ENCODE results near the gene GP2. TPM values are rescaled to one million over a fixed set of nuclear protein-coding genes. Genes with fewer than 3 reads are reported as not detected.

The GP2 gene
- total and polyA plus RNA-seq, 2 of the 4 experiments (the other 2 are of a cell fraction), result not detected

GRCh38 chr16:20323591-20324117 lies 3.7 kb downstream of the GP2 start:
- no peak overlapping the region for H3K23ac ChIP-seq (ENCODE audit: low read depth, low read length)
- no peaks in the 10 kb centered on the region for H3K4me1 ChIP-seq (ENCODE audit: control insufficient read depth, insufficient read depth, low read length)
- peaks cover 17% of the 10 kb centered on the region for H3K9me3 ChIP-seq (ENCODE audit: control insufficient read depth, insufficient read depth, low read length)
- H2AFZ ChIP-seq (replicated peaks; ENCODE audit: low read length, poor library complexity), result no peak overlapping the region
- no peak overlapping the region for H3K27ac ChIP-seq (ENCODE audit: insufficient read depth, low read length)
- H3K79me1 ChIP-seq (ENCODE audit: low read depth in 1 of 2, low read length in 2 of 2), result no peaks in the 10 kb centered on the region
- H3K56ac ChIP-seq (ENCODE audit: extremely low read depth, insufficient read depth, low read length), result no peak overlapping the region
- H4K91ac ChIP-seq (ENCODE audit: insufficient read depth, low read depth, low read length), result no peak overlapping the region
- H2BK15ac ChIP-seq (ENCODE audit: low read depth, low read length), result no peak overlapping the region
- H3K9ac ChIP-seq (ENCODE audit: low read depth, low read length), result no peak overlapping the region
- 67% methylated on average over 4 of the region's 9 CpGs; no CpG with 5 or more reads in 1 of the 2 experiments for whole genome bisulfite sequencing, 2 experiments (ENCODE audit: extremely low coverage in 2 of 2, insufficient read length in 1 of 2)
- no peak overlapping the region for H2AK9ac ChIP-seq (replicated peaks; ENCODE audit: low read depth, low read length, poor library complexity)
- H3K36me3 ChIP-seq (ENCODE audit: control insufficient read depth, insufficient read depth, low read length), result no peaks in the 10 kb centered on the region
- H3K27me3 ChIP-seq (ENCODE audit: control insufficient read depth, insufficient read depth, low read length), result no peaks in the 10 kb centered on the region
- no TSS peak for BruUV-seq (replicated peaks)
- no peak overlapping the region for H3K18ac ChIP-seq (ENCODE audit: low read depth, low read length)
- H4K5ac ChIP-seq (ENCODE audit: low read depth, low read length), result no peak overlapping the region
- no peak overlapping the region for H3K4me2 ChIP-seq (ENCODE audit: low read depth, low read length)
- H2BK120ac ChIP-seq (ENCODE audit: low read depth, low read length), result no peak overlapping the region
- in situ Hi-C loops (cut with MboI; ENCODE audit: low sequenced_read_pairs), result no loop called here
- H2AK5ac ChIP-seq (ENCODE audit: low read depth, low read length), result no peak overlapping the region
- no peak overlapping the region for H2BK20ac ChIP-seq (ENCODE audit: low read depth, low read length)
- no peak overlapping the region for H2BK5ac ChIP-seq (ENCODE audit: low read depth, low read length, poor library complexity, severe bottlenecking)
- ChIA-PET CTCF (no interaction called here), POLR2A (ENCODE audit: unreplicated experiment) (no interaction called here)
- intact Hi-C loops (cut with micrococcal nuclease), result no loop called here
- dilution Hi-C loops (cut with HindIII; ENCODE audit: low sequenced_read_pairs, unreplicated experiment), result no loop called here
- no peak overlapping the region for H3K14ac ChIP-seq (replicated peaks; ENCODE audit: low read depth, low read length)
- H3K4me3 ChIP-seq (ENCODE audit: insufficient read depth, low read depth, low read length), result no peak overlapping the region
- ATAC-seq (ENCODE audit: low read depth) (no peak), DNase-seq (no peak)
- H3K4ac ChIP-seq (ENCODE audit: low read depth, low read length), result no peak overlapping the region
- TF ChIP-seq MAZ (IDR thresholded peaks at IDR 0.05; ENCODE audit: borderline replicate concordance, low read depth, low read length) (no peak), CHD1 (IDR thresholded peaks at IDR 0.05; ENCODE audit: low read depth, low read length) (no peak), ELK1 (IDR thresholded peaks at IDR 0.05; ENCODE audit: borderline replicate concordance, low read depth, low read length) (no peak), CEBPB (IDR thresholded peaks at IDR 0.05; ENCODE audit: low read depth, low read length) (no peak), SMC3 (IDR thresholded peaks at IDR 0.05; ENCODE audit: low read depth, low read length) (no peak), POLR2A (IDR thresholded peaks at IDR 0.05; ENCODE audit: low read depth, low read length) (no peak), RAD21 (IDR thresholded peaks at IDR 0.05; ENCODE audit: low read length) (no peak), USF2 (IDR thresholded peaks at IDR 0.05; ENCODE audit: low read depth, low read length) (no peak), RCOR1 (IDR thresholded peaks at IDR 0.05; ENCODE audit: insufficient replicate concordance, low read length) (no peak), BHLHE40 (IDR thresholded peaks at IDR 0.05; ENCODE audit: low read depth, low read length) (no peak), NFE2L2 (IDR thresholded peaks at IDR 0.05; ENCODE audit: low read depth, low read length) (no peak), MAFK (IDR thresholded peaks at IDR 0.05; ENCODE audit: low read depth, low read length) (no peak), FOS (IDR thresholded peaks at IDR 0.05; ENCODE audit: low read depth, low read length) (no peak), CTCF (conservative IDR thresholded peaks at IDR 0.05; ENCODE audit: low read depth, low read length) (no peak), RFX5 (IDR thresholded peaks at IDR 0.05; ENCODE audit: low read depth, low read length) (no peak), MXI1 (IDR thresholded peaks at IDR 0.05; ENCODE audit: borderline replicate concordance, low read depth, low read length) (no peak)
- no peaks in the 10 kb centered on the region for H3K9me1 ChIP-seq (ENCODE audit: insufficient read depth, low read length)
- H4K20me1 ChIP-seq (ENCODE audit: insufficient read depth, low read length), result no peaks in the 10 kb centered on the region
- H4K8ac ChIP-seq (ENCODE audit: low read depth in 2 of 2, low read length in 2 of 2), result no peak overlapping the region
